T-helper 1 cell treated with Interleukin-12 subunit alpha and Interleukin-12 subunit beta and Interleukin-4 antibody, amounts not matched to agents 30 μg/mL and 1 μg/mL, for 36 hours (primary cell): ENCODE data around the gene ST6GALNAC6.

ENCODE experiments used
- H3K27ac Mint-ChIP-seq: one replicate; pipeline ENCODE4 v1.8.0; 2021; ENCODE audit warnings: mild to moderate bottlenecking, mixed read lengths
- H3K27me3 Mint-ChIP-seq: one replicate; pipeline ENCODE4 v1.8.0; 2021; ENCODE audit warnings: low read depth, mixed read lengths
- H3K36me3 Mint-ChIP-seq: one replicate; pipeline ENCODE4 v1.8.0; 2021; ENCODE audit warnings: low read depth, mixed read lengths
- H3K4me1 Mint-ChIP-seq: one replicate; pipeline ENCODE4 v1.8.0; 2021; ENCODE audit warnings: low read depth, mixed read lengths
- H3K4me3 Mint-ChIP-seq: one replicate; pipeline ENCODE4 v1.8.0; 2021; ENCODE audit warnings: mild to moderate bottlenecking, moderate library complexity, mixed read lengths
- H3K9me3 Mint-ChIP-seq: one replicate; pipeline ENCODE4 v1.8.0; 2021; ENCODE audit warnings: mixed read lengths

The ST6GALNAC6 gene

DNA sequence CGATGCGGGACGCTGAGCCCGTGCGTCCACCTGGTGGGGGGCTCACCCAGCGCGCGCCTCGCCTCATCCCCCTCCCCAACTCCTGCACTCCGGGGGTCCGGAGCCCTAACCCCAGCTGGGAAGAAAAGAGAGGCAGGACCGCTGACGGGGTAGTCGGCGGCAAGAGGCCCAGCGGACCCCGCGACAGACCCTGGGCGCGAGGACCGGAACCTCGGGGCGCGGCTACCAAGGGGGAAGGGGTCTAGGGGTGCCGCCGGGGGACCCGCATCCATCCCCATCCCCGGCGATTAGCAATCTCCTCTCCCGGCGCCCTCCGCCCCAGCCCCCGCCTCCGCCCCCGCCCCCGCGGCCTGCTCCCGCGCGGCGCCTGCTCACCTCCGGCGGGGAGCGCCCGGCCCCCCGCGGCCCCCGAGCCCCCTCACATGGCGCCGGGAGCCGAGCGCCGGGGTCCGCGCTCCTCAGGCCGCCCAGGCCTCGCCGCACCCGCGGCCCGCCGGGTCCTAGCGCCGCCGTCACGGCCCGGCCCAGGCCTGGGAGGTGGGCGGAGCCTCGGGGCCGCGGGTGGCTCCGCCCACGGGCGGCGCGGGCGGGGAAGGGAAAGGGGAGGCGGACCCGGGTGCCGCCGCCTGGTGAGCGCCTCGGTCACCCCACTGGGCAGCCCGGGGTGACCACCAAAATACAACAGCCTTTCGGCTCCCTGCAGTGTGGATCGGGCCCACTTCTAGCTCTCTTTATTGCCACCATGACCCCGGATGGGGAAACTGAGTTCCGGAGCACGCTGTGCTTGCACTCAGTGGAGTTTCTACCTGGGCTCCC, at the start of gene ST6GALNAC6:
Gene ST6GALNAC6 (minus strand): TSS at position 476 of the 816 bp plus-strand sequence. CDS start 1,622 bp downstream, outside the sequence.
- Mint-ChIP-seq H3K27me3 (no peaks in the 10 kb centered on the region), H3K9me3 (peaks cover 8% of the 10 kb centered on the region), H3K36me3 (peaks cover 38% of the 10 kb centered on the region), H3K27ac (peak within 1 kb of the TSS; percentile 76), H3K4me3 (peak within 1 kb of the TSS; percentile 86), H3K4me1 (peaks cover 31% of the 10 kb centered on the region)

DNA sequence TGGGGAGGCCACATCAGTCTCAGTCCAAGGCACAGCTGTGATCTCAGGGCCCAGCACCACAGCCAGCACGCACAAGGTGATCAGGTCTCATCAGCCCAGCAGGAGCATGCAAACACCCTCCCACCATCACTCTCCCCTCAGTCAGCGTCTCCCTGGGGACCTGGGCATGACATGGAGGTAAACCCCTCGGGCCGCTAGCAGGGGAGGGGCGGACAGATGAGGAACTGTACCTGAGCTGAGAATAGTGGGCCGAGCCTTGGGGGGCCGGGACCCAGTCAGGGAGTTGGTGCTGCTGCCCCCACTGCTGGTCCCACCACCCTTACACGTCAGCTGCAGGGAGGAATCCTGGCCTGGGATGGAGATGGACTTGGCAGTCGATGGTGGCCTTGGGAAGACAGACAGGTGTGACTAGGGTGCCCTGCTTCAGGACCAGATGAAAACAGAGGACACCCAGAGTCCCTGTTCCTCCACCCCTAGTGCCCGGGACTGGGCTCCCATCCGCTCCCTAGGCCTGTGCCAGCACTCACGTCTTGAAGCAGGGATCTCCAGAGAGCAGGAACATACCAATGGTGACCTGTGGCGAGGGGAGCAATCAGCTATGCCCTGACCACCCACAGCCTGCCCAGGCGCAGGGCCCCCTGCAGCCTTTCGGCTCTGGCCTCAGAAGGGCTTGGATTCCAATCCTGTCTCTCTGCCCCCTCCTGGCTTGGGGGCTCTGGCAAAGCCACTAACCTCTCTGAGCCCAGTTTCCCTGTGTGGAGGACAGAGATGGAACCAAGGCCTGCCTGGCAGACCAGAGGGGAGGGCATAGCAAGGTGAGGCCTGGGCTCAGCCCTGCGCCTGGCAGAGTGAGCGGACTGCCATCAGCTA, 48.7 kb upstream of the ST6GALNAC6 start:
- Mint-ChIP-seq H3K4me3 (no peak overlapping the region), H3K4me1 (peaks cover 24% of the 10 kb centered on the region), H3K36me3 (peaks cover 29% of the 10 kb centered on the region), H3K27me3 (no peaks in the 10 kb centered on the region), H3K27ac (no peak overlapping the region), H3K9me3 (no peaks in the 10 kb centered on the region)

GRCh38 chr9:127946728-127947127, 47.3 kb upstream of the ST6GALNAC6 start:
- no peak overlapping the region for H3K27ac Mint-ChIP-seq
- peaks cover 23% of the 10 kb centered on the region for H3K4me1 Mint-ChIP-seq
- no peaks in the 10 kb centered on the region for H3K27me3 Mint-ChIP-seq
- H3K36me3 Mint-ChIP-seq = peaks cover 38% of the 10 kb centered on the region
- no peak overlapping the region for H3K4me3 Mint-ChIP-seq
- H3K9me3 Mint-ChIP-seq = no peaks in the 10 kb centered on the region

DNA sequence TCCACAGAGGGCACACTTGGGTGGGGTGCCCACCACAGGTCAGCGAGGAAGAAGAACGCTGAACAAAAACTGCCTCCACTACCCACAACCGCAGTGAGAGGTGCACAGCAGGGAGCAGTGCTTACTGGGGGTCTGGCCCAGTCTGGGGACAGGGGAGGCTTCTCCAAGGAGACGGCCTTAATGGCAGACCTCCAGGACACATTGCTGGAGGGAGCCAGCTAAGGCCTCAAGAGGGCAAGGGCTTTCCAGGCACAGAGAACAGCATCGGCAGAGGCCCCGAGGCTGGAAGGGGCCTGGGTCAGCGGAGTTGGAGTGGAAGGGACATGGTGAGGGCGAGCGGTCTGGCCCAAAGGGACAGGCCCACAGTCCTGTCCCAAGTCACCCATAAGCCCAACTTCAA, 46.5 kb upstream of the ST6GALNAC6 start:
- peaks cover 21% of the 10 kb centered on the region for H3K4me1 Mint-ChIP-seq
- H3K27ac Mint-ChIP-seq = no peak overlapping the region
- H3K9me3 Mint-ChIP-seq = no peaks in the 10 kb centered on the region
- H3K36me3 Mint-ChIP-seq = peaks cover 36% of the 10 kb centered on the region
- H3K4me3 Mint-ChIP-seq = no peak overlapping the region
- no peaks in the 10 kb centered on the region for H3K27me3 Mint-ChIP-seq

GRCh38 chr9:127945338-127945737, 45.9 kb upstream of the ST6GALNAC6 start:
- Mint-ChIP-seq H3K4me3 (no peak overlapping the region), H3K4me1 (peaks cover 16% of the 10 kb centered on the region), H3K36me3 (peaks cover 38% of the 10 kb centered on the region), H3K27ac (no peak overlapping the region), H3K27me3 (no peaks in the 10 kb centered on the region), H3K9me3 (no peaks in the 10 kb centered on the region)

DNA sequence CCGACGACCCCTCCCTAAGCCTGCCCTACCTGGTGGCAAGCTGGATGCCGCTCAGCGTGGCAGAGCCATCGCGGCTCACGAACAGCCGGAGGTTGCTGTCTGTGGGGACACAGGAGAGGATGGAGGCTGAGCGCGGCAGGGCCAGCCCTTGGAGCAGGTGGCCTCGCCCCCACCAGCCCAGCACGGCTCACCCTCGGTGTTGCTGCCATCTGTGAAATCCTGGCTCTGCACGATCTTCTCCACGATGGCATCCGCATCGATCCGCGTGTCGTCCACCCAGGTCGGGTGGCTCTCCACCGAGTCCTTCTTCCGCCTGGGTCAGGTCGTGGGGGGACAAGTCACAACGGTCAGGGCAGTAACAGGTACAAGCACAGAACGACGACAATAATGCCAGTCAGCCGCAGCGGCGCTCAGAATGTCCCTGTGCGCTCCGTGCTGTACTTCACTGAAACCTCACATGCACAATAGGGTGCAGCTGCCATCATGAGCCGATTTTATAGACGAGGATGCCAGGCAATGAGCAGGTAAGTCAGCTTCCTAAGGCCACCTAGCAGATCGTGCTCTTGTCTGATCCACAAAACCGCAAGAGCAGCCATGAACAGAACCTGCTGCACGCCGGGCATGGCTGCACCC, 45.3 kb upstream of the ST6GALNAC6 start:
- peaks cover 14% of the 10 kb centered on the region for H3K4me1 Mint-ChIP-seq
- no peaks in the 10 kb centered on the region for H3K27me3 Mint-ChIP-seq
- H3K9me3 Mint-ChIP-seq = no peaks in the 10 kb centered on the region
- no peak overlapping the region for H3K27ac Mint-ChIP-seq
- H3K36me3 Mint-ChIP-seq = peaks cover 37% of the 10 kb centered on the region
- H3K4me3 Mint-ChIP-seq = no peak overlapping the region

DNA sequence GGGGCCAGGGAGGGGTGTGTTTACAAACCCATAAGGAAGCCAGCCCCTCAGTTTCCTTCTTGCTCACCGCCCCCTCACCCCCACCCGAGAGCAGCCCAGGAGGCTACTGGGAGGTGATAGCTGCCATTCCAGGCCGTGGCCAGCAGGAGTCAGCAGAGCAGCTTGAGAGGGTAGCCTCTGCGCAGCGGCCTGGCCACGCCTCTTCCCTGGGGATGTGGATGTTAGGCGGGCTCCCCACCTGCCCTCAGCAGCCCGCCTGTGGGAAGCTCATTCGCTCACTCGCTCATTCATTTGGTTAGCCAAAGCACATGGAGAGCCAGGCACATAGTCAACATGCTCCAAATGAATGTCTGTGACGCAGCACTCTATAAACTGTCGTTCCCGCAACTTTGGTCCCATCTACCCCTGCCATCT, 44.3 kb upstream of the ST6GALNAC6 start:
- Mint-ChIP-seq H3K4me1 (peaks cover 12% of the 10 kb centered on the region), H3K4me3 (no peak overlapping the region), H3K36me3 (peaks cover 36% of the 10 kb centered on the region)

DNA sequence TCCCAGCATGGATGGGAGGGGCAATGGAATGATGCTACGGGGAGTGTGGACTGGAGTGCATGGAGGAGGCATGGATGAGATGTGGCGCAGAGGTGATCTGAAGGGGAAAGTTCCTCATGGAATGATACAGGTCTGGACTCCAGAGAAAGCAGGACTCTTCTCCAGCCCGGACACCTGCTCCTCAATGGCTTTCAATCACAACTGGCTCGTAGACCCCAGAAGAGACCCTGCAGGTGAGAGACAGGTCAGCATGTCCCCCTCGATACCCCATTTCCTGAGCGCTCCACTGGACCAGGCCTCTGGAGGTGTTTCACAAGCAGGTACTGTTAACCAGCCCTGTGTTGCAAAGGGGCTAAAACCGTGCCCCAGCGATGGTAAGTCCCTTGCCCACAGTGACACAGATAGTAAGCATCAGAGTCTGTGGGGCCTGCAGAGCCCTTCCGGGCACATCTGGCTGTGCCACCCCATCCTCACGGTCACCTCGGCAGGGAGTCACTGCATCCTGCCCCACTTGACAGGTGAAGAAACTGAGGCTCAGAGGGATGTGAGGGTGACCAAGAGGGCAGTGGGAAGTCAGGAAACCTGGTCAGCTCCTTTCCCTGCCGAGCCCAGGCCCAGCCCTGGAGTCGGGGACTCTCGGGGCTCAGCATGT, 43.7 kb upstream of the ST6GALNAC6 start:
- Mint-ChIP-seq H3K27ac (no peak overlapping the region), H3K4me1 (peaks cover 12% of the 10 kb centered on the region), H3K36me3 (peaks cover 33% of the 10 kb centered on the region), H3K9me3 (no peaks in the 10 kb centered on the region), H3K4me3 (no peak overlapping the region), H3K27me3 (no peaks in the 10 kb centered on the region)

More for the DNA sequence above, 44.3 kb upstream of the ST6GALNAC6 start:
- Mint-ChIP-seq H3K27me3 (no peaks in the 10 kb centered on the region), H3K9me3 (no peaks in the 10 kb centered on the region), H3K27ac (no peak overlapping the region)

GRCh38 chr9:127942216-127943010, 43.0 kb upstream of the ST6GALNAC6 start:
- no peaks in the 10 kb centered on the region for H3K27me3 Mint-ChIP-seq
- H3K4me3 Mint-ChIP-seq = no peak overlapping the region
- no peak overlapping the region for H3K27ac Mint-ChIP-seq

GRCh38 chr9:127941961-127942215, 42.5 kb upstream of the ST6GALNAC6 start:
- H3K36me3 Mint-ChIP-seq = peaks cover 32% of the 10 kb centered on the region
- H3K4me1 Mint-ChIP-seq = peaks cover 21% of the 10 kb centered on the region
- H3K27me3 Mint-ChIP-seq = no peaks in the 10 kb centered on the region
- no peaks in the 10 kb centered on the region for H3K9me3 Mint-ChIP-seq
- H3K27ac Mint-ChIP-seq = no peak overlapping the region
- H3K4me3 Mint-ChIP-seq = no peak overlapping the region

More at GRCh38 chr9:127942216-127943010, 43.0 kb upstream of the ST6GALNAC6 start:
- no peaks in the 10 kb centered on the region for H3K9me3 Mint-ChIP-seq
- H3K36me3 Mint-ChIP-seq = peaks cover 35% of the 10 kb centered on the region
- H3K4me1 Mint-ChIP-seq = peaks cover 16% of the 10 kb centered on the region

- Mint-ChIP-seq H3K27ac (no peak overlapping the region), H3K4me1 (peaks cover 27% of the 10 kb centered on the region), H3K27me3 (no peaks in the 10 kb centered on the region), H3K4me3 (no peak overlapping the region), H3K36me3 (peaks cover 32% of the 10 kb centered on the region), H3K9me3 (no peaks in the 10 kb centered on the region)
These were observed 41.9 kb upstream of the ST6GALNAC6 start for GRCh38 chr9:127941062-127941960.

GRCh38 chr9:127940593-127940992, 41.2 kb upstream of the ST6GALNAC6 start:
- no peaks in the 10 kb centered on the region for H3K9me3 Mint-ChIP-seq
- H3K27me3 Mint-ChIP-seq = no peaks in the 10 kb centered on the region
- no peak overlapping the region for H3K4me3 Mint-ChIP-seq
- H3K36me3 Mint-ChIP-seq = peaks cover 36% of the 10 kb centered on the region
- H3K27ac Mint-ChIP-seq = no peak overlapping the region
- peaks cover 34% of the 10 kb centered on the region for H3K4me1 Mint-ChIP-seq

DNA sequence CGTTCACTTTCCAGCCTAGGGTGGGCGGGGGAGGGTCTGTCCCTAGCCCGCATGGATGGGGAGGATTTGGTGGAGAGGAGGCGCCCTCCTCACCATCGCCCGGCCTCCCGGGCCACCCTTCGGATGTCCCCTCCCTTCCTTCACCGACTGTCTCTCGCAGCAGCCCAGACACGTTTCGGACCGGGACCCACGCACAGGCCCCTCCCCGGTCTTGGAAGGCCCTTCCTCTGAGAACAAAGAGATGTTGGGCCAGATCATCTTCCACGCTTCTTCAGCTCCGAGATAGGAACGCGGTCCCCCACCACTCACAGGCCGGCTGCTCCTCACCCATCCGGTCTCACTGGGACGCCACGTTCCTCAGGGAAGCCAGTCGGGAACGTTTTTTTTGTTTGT, 38.9 kb upstream of the ST6GALNAC6 start:
- Mint-ChIP-seq H3K4me1 (peaks cover 35% of the 10 kb centered on the region), H3K27me3 (no peaks in the 10 kb centered on the region), H3K9me3 (no peaks in the 10 kb centered on the region), H3K36me3 (peaks cover 34% of the 10 kb centered on the region), H3K27ac (peak overlapping the region; percentile 63), H3K4me3 (peak overlapping the region; percentile 31)
